Gastrocnemius medialis (tissue), 4 donors: Measurements from ENCODE around the gene AAK1. TPM values are rescaled to one million over a fixed set of nuclear protein-coding genes. Genes with fewer than 3 reads are reported as not detected.

ENCODE experiments used
- ATAC-seq, 2 donors: fragments of 150-250 bp; one replicate each; pipeline ENCODE4 v1.9.1; 2016
- DNase-seq, 2 donors: peaks; one replicate each; pipeline ENCODE4 v3.0.0-alpha.2; 2019
- H3K27ac ChIP-seq, 4 donors: fragments of 200-600 bp; sonication (generic); 1 replicate in 1 of 4; 2 replicates in 3 of 4; pipeline ENCODE4 v1.5.1; 2016 to 2018; ENCODE audit warnings: mild to moderate bottlenecking in 2 of 4, moderate library complexity in 1 of 4
- H3K27me3 ChIP-seq, 3 donors: fragments of 200-600 bp; sonication (generic) in 2 of 3; 1 replicate in 1 of 3; 2 replicates in 2 of 3; pipeline versions ENCODE4 v1.5.1 to v1.6.0; 2016 to 2019; ENCODE audit warnings: mild to moderate bottlenecking in 1 of 3, moderate library complexity in 1 of 3
- H3K36me3 ChIP-seq, 2 donors: fragments of 200-600 bp; sonication (generic) in 1 of 2; one replicate each; pipeline ENCODE4 v1.5.1; 2017 to 2018
- H3K4me1 ChIP-seq, 2 donors: fragments of 200-600 bp; sonication (generic) in 1 of 2; one replicate each; pipeline ENCODE4 v1.5.1; 2016 to 2017; ENCODE audit warnings: mild to moderate bottlenecking in 2 of 2
- H3K4me3 ChIP-seq, 4 donors: fragments of 200-600 bp; sonication (generic) in 3 of 4; 1 replicate in 1 of 4; 2 replicates in 3 of 4; pipeline ENCODE4 v1.5.1; 2016 to 2019; ENCODE audit warnings: mild to moderate bottlenecking in 2 of 4
- H3K9me3 ChIP-seq, 3 donors: fragments of 200-600 bp; sonication (generic) in 2 of 3; 1 replicate in 1 of 3; 2 replicates in 2 of 3; pipeline ENCODE4 v1.5.1; 2016 to 2019
- POLR2A ChIP-seq, 2 donors: fragments of 450-650 bp; IDR thresholded peaks; one replicate each; pipeline ENCODE4 v1.6.1; 2017; ENCODE audit warnings: antibody characterized with exemption in 2 of 2, mild to moderate bottlenecking in 2 of 2, moderate library complexity in 2 of 2
- in situ Hi-C, 4 donors: fragments of 200-750 bp; cut with MboI; loops; one replicate each; pipeline versions ENCODE4 v1.15.0 to v1.8.0; 2017; ENCODE audit warnings: low sequenced_read_pairs in 4 of 4
- intact Hi-C: fragments of 100-400 bp; cut with DNase I; formaldehyde crosslinking; loops from one replicate; pipeline ENCODE4 v1.15.1; 2023; ENCODE audit warnings: low total_unique reads
- total RNA-seq, 4 donors: library from RNA; depleted of rRNA; stranded (reverse); fragments of >200 nt; gene quantifications; one replicate each; pipeline versions ENCODE4 v1.1.0 to v1.2.3, GENCODE V29; 2016
- TF ChIP-seq, protein P1 (sequence below), 5 experiments: fragments of 450-650 bp in 3 of 5; fragments of 200-600 bp in 2 of 5; sonication (generic) in 2 of 5; IDR thresholded peaks in 4 of 5; conservative IDR thresholded peaks in 1 of 5; 1 replicate in 4 of 5; 2 replicates in 1 of 5; pipeline ENCODE4 v1.5.1; 2016 to 2019; ENCODE audit warnings: antibody characterized with exemption in 5 of 5, mild to moderate bottlenecking in 3 of 5, moderate library complexity in 3 of 5

Gene AAK1
- total RNA-seq, 4 donors from 2014 or later: 30.0 to 47.3 (median 39.1) TPM

DNA sequence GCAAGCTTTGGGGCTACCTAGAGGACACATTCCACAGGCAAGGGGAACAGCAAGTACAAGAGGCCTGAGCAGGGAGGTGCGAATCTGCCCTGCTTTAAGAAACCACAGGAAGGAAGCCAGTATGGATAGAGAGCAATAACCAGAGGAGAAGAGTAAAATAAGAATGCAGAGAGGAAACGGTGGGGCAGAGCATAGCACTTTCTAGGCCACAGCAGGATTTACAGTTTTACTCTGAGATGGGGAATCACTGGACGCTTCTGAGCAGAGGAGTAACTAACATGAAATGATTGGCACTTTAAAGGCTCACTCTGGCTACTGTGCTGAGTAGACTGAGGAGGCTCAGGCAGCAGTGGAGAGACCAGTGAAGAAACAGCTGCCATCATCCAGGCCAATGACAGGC, 23.8 kb downstream of the AAK1 start:
- no peak overlapping the region for H3K27ac ChIP-seq
- peaks cover 55 to 65% of the 10 kb centered on the region in 2 donors for H3K4me1 ChIP-seq
- intact Hi-C loops: no loop called here
- H3K36me3 ChIP-seq: no peaks in the 10 kb centered on the region
- ATAC-seq (no peak), DNase-seq (no peak)
- no peak overlapping the region for H3K4me3 ChIP-seq
- in situ Hi-C loops: no loop called here
- H3K9me3 ChIP-seq: no peaks in the 10 kb centered on the region
- H3K27me3 ChIP-seq: no peaks in the 10 kb centered on the region
- TF ChIP-seq, protein P1, sequence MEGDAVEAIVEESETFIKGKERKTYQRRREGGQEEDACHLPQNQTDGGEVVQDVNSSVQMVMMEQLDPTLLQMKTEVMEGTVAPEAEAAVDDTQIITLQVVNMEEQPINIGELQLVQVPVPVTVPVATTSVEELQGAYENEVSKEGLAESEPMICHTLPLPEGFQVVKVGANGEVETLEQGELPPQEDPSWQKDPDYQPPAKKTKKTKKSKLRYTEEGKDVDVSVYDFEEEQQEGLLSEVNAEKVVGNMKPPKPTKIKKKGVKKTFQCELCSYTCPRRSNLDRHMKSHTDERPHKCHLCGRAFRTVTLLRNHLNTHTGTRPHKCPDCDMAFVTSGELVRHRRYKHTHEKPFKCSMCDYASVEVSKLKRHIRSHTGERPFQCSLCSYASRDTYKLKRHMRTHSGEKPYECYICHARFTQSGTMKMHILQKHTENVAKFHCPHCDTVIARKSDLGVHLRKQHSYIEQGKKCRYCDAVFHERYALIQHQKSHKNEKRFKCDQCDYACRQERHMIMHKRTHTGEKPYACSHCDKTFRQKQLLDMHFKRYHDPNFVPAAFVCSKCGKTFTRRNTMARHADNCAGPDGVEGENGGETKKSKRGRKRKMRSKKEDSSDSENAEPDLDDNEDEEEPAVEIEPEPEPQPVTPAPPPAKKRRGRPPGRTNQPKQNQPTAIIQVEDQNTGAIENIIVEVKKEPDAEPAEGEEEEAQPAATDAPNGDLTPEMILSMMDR (IDR thresholded peaks at IDR 0.05 in 4 of 5, conservative IDR thresholded peaks at IDR 0.05 in 1 of 5): no peak
- no peak for TF ChIP-seq POLR2A (IDR thresholded peaks at IDR 0.05)

DNA sequence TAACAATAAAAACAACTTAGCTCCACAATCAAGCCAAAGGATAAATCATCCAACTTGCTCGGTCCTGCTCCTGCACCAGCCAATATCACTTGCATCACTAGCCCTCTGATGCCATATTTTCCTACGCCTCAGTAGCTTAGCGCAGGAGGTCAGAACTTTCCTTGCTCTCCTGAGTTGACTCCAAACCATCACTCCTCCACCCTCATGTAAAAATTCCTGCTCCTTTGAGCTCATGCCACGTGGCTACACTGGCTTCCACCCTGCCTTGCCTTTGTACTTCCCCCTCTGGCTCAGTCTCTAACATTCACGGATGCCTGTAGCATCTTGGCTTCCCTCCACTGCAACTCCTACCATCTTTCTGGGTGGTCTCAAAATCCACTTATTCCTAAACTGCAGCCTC, 25.2 kb downstream of the AAK1 start:
- TF ChIP-seq, protein P1 (IDR thresholded peaks at IDR 0.05 in 4 of 5, conservative IDR thresholded peaks at IDR 0.05 in 1 of 5): no peak
- no peak for TF ChIP-seq POLR2A (IDR thresholded peaks at IDR 0.05)
- H3K9me3 ChIP-seq: no peaks in the 10 kb centered on the region
- ATAC-seq (no peak), DNase-seq (no peak)
- peaks cover 45 to 54% of the 10 kb centered on the region in 2 donors for H3K4me1 ChIP-seq
- H3K27ac ChIP-seq: no peak overlapping the region
- H3K4me3 ChIP-seq: no peak overlapping the region
- no peaks in the 10 kb centered on the region for H3K27me3 ChIP-seq
- in situ Hi-C loops: no loop called here
- no peaks in the 10 kb centered on the region for H3K36me3 ChIP-seq
- intact Hi-C loops: no loop called here

DNA sequence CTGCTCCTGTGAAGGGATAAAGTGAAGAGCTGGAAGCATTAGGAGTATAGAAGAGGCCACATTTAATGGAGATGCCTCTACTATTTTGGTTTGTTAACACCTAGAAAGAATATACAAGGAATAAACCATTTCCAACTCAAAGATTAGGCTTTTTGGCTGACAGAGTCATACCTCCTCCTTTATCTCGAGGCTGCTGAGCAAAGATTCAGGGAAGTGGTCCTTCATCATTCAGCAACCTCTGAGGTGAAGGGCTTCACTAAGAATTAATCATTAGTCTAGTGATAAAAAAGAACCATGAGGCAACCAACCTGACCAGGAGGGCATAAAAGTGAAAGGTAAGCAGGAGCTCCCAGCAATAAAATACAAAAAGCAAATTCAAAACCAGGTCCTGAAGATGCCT, 25.8 kb downstream of the AAK1 start:
- H3K4me3 ChIP-seq: no peak overlapping the region
- DNase-seq (no peak), ATAC-seq (no peak)
- intact Hi-C loops (no loop called here), in situ Hi-C loops (no loop called here)
- H3K27me3 ChIP-seq: no peaks in the 10 kb centered on the region
- H3K4me1 ChIP-seq: peaks cover 45 to 54% of the 10 kb centered on the region in 2 donors
- H3K27ac ChIP-seq: no peak overlapping the region
- H3K36me3 ChIP-seq: no peaks in the 10 kb centered on the region
- H3K9me3 ChIP-seq: no peaks in the 10 kb centered on the region
- TF ChIP-seq, protein P1 (IDR thresholded peaks at IDR 0.05 in 4 of 5, conservative IDR thresholded peaks at IDR 0.05 in 1 of 5): no peak
- TF ChIP-seq POLR2A (IDR thresholded peaks at IDR 0.05): no peak

DNA sequence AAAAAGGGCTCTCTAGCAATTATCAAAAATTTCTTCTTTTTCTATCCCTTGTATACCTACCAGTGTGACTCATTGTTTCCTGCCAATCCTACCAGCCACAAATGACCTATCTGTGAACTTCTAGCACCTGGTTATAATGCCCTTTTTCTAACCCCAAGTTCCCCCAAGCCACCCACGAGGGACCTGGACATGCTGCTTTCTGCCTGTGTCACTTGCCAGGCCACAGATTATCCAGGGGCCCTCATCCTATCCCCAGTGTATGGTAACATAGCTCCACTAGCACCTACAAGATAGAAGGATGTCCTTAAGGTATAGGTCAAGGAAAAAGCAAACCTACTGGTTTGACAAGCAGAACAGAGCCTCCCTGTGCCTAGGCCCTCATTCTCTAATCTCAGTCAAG, 26.8 kb downstream of the AAK1 start:
- no peak for ATAC-seq
- no peaks in the 10 kb centered on the region for H3K9me3 ChIP-seq
- TF ChIP-seq, protein P1 (IDR thresholded peaks at IDR 0.05 in 4 of 5, conservative IDR thresholded peaks at IDR 0.05 in 1 of 5): no peak
- TF ChIP-seq POLR2A (IDR thresholded peaks at IDR 0.05): no peak
- in situ Hi-C loops: no loop called here
- H3K36me3 ChIP-seq: no peaks in the 10 kb centered on the region
- H3K27me3 ChIP-seq: no peaks in the 10 kb centered on the region
- no peak overlapping the region for H3K4me3 ChIP-seq
- H3K4me1 ChIP-seq: peaks cover 45 to 54% of the 10 kb centered on the region in 2 donors
- intact Hi-C loops: no loop called here
- DNase-seq: no peak
- no peak overlapping the region for H3K27ac ChIP-seq

DNA sequence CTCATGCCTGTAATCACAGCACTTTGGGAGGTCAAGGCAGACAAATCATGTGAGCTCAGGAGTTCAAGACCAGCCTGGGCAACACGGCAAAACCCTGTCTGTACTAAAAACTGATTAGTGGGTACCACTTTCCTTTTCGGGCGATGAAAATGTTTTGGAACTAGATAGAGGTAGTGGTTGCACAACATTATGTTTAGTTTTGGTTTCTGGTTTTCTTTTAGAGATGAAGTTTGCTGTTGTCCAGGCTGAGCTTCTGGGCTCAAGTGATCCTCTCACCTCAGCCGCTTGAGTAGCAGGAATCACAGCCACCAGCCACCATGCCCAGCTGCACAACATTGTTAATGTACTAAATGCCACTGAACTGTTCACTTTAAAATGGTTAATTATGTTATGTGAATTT, 27.6 kb downstream of the AAK1 start:
- Histone ChIP-seq H3K4me3 (no peak overlapping the region), H3K36me3 (no peaks in the 10 kb centered on the region), H3K9me3 (no peaks in the 10 kb centered on the region), H3K27me3 (no peaks in the 10 kb centered on the region), H3K4me1 (peaks cover 41 to 52% of the 10 kb centered on the region in 2 donors), H3K27ac (no peak overlapping the region)
- ATAC-seq (no peak), DNase-seq (no peak)
- intact Hi-C loops: no loop called here
- TF ChIP-seq, protein P1 (IDR thresholded peaks at IDR 0.05 in 4 of 5, conservative IDR thresholded peaks at IDR 0.05 in 1 of 5): no peak
- TF ChIP-seq POLR2A (IDR thresholded peaks at IDR 0.05): no peak
- in situ Hi-C loops: no loop called here
